Endothelial cell of umbilical vein (primary cell): ENCODE measurements around the gene ABHD5. TPM values are rescaled to one million over a fixed set of nuclear protein-coding genes. Genes with fewer than 3 reads are reported as not detected.

Experiments used
- BruUV-seq: library from RNA; stranded (reverse); fragments of 400-500 nt; replicated peaks from 2 replicates; lab custom pipeline; 2021; lab: Mats Ljungman, UMichigan
- CTCF ChIA-PET: fragments of 300-600, 350-600 bp; sonication (Branson Sonifier 250); formaldehyde crosslinking; loops from one replicate; lab custom pipeline; 2021; ENCODE audit warnings: antibody characterized with exemption, inconsistent platforms; lab: Charles Lee
- POLR2A ChIA-PET: fragments of 300-600, 350-600 bp; sonication (Branson Sonifier 250); formaldehyde crosslinking; loops from one replicate; lab custom pipeline; 2021; ENCODE audit warnings: antibody characterized with exemption, inconsistent platforms; lab: Charles Lee
- DNase-seq: peaks from one replicate; pipeline ENCODE4 v3.0.0-alpha.2; 2011; ENCODE audit warnings: low read depth, low spot score
- FAIRE-seq: peaks from 2 replicates; lab custom pipeline; 2011; peaks lifted over from hg19 to GRCh38; lab: Jason Lieb, UNC
- H2AFZ ChIP-seq: 2 replicates; pipeline ENCODE4 v1.6.0; 2012; ENCODE audit warnings: low read depth, low read length, control low read depth, inconsistent platforms
- H3K27ac ChIP-seq: 2 replicates; pipeline ENCODE4 v1.5.1; 2011; ENCODE audit warnings: low read depth, mild to moderate bottlenecking, control low read depth, low read length, moderate library complexity; ENCODE audit not compliant: insufficient read depth
- H3K27me3 ChIP-seq, 2 experiments: 2 replicates each; pipeline versions ENCODE4 v1.6.0 to v1.6.1; 2011; ENCODE audit warnings: low read length in 2 of 2, mixed read lengths in 1 of 2; ENCODE audit not compliant: control insufficient read depth in 2 of 2, insufficient read depth in 2 of 2
- H3K36me3 ChIP-seq, 2 experiments: 2 replicates in 1 of 2; 3 replicates in 1 of 2; pipeline ENCODE4 v1.5.1; 2011; ENCODE audit warnings: low read length in 2 of 2, mild to moderate bottlenecking in 1 of 2, moderate library complexity in 1 of 2; ENCODE audit not compliant: control insufficient read depth in 2 of 2, insufficient read depth in 2 of 2; ENCODE audit errors: extremely low read depth in 1 of 2
- H3K4me1 ChIP-seq: 3 replicates; pipeline ENCODE4 v1.5.1; 2011; ENCODE audit warnings: mild to moderate bottlenecking, low read length; ENCODE audit not compliant: control insufficient read depth, insufficient read depth; ENCODE audit errors: extremely low read depth
- H3K4me2 ChIP-seq: 2 replicates; pipeline ENCODE4 v1.6.1; 2011; ENCODE audit warnings: low read length, control low read depth, mixed read lengths; ENCODE audit not compliant: insufficient read depth
- H3K4me3 ChIP-seq, 3 experiments: fragments of 200-600 bp in 1 of 3; sonication (generic), shearing (Covaris generic) in 1 of 3; replicated peaks in 1 of 3; 2 replicates each; pipeline ENCODE4 v1.5.1; 2011 to 2016; ENCODE audit warnings: control low read depth in 3 of 3, low read length in 3 of 3, mild to moderate bottlenecking in 2 of 3, inconsistent platforms in 1 of 3, low read depth in 1 of 3, moderate library complexity in 1 of 3; ENCODE audit not compliant: insufficient read depth in 1 of 3
- H3K79me2 ChIP-seq: 2 replicates; pipeline ENCODE4 v1.6.0; 2012; ENCODE audit warnings: low read length, inconsistent platforms; ENCODE audit not compliant: control insufficient read depth, insufficient read depth
- H3K9ac ChIP-seq: replicated peaks from 2 replicates; pipeline ENCODE3; 2011; ENCODE audit warnings: low read length, control low read depth; ENCODE audit not compliant: insufficient read depth; ENCODE audit errors: extremely low read depth
- H3K9me1 ChIP-seq: replicated peaks from 3 replicates; pipeline ENCODE4 v1.6.0; 2011; ENCODE audit warnings: mild to moderate bottlenecking, low read length; ENCODE audit not compliant: control insufficient read depth, insufficient read depth; ENCODE audit errors: extremely low read depth
- H3K9me3 ChIP-seq: replicated peaks from 2 replicates; pipeline ENCODE4 v1.5.1; 2012; ENCODE audit warnings: low read length, inconsistent platforms; ENCODE audit not compliant: control insufficient read depth, insufficient read depth
- H4K20me1 ChIP-seq: replicated peaks from 2 replicates; pipeline ENCODE3; 2011; ENCODE audit warnings: mild to moderate bottlenecking, low read length; ENCODE audit not compliant: control insufficient read depth, insufficient read depth; ENCODE audit errors: extremely low read depth
- FOS ChIP-seq: IDR thresholded peaks from 2 replicates; pipeline ENCODE4 v1.6.1; 2011; ENCODE audit warnings: mild to moderate bottlenecking, low read length, moderate library complexity, borderline replicate concordance; ENCODE audit not compliant: insufficient read depth
- JUN ChIP-seq: IDR thresholded peaks from 2 replicates; pipeline ENCODE4 v1.6.1; 2011; ENCODE audit warnings: borderline replicate concordance, low read depth; ENCODE audit not compliant: insufficient read length, insufficient read depth
- MYC ChIP-seq: IDR thresholded peaks from one replicate; pipeline ENCODE4 v1.6.1; 2011; ENCODE audit warnings: mild to moderate bottlenecking, low read depth, low read length
- dilution Hi-C: fragments of 300-500 bp; cut with MboI; formaldehyde crosslinking; loops from one replicate; pipeline ENCODE4 v1.15.0; 2019; ENCODE audit warnings: low sequenced_read_pairs; ENCODE audit not compliant: extremely low pct_ligation_motif_present
- intact Hi-C: fragments of 100-400 bp; cut with micrococcal nuclease; formaldehyde crosslinking; loops from one replicate; pipeline ENCODE4 v1.10.0; 2022
- polyA plus RNA-seq, 4 experiments: library from polyadenylated mRNA; depleted of rRNA in 3 of 4; stranded (reverse) in 3 of 4; unstranded in 1 of 4; fragments of >200 nt; gene quantifications; 2 replicates each; pipeline versions ENCODE4 v1.2.1 to v1.2.3, GENCODE V29; 2011 to 2012; ENCODE audit warnings: missing spikeins in 1 of 4
- total RNA-seq: library from RNA; stranded (reverse); gene quantifications from 2 replicates; pipeline ENCODE4 v1.2.3, GENCODE V29; 2021
- TF ChIP-seq, protein P1 (sequence below): IDR thresholded peaks from 2 replicates; pipeline ENCODE4 v1.6.1; 2011; ENCODE audit not compliant: insufficient read depth, insufficient read length
- TF ChIP-seq, protein P2 (sequence below), 2 donors: IDR thresholded peaks; 1 replicate in 1 of 2; 2 replicates in 1 of 2; pipeline ENCODE4 v1.5.1; 2011; ENCODE audit warnings: low read length in 2 of 2, mild to moderate bottlenecking in 2 of 2, moderate library complexity in 2 of 2, control low read depth in 1 of 2, inconsistent platforms in 1 of 2, low read depth in 1 of 2; ENCODE audit not compliant: insufficient read depth in 1 of 2; ENCODE audit errors: extremely low read depth in 1 of 2

The ABHD5 gene
- total and polyA plus RNA-seq, 2 donors (not counting 3 experiments of a cell fraction or from before 2014, with no cell fraction given), result 10.0 to 21.2 TPM

DNA sequence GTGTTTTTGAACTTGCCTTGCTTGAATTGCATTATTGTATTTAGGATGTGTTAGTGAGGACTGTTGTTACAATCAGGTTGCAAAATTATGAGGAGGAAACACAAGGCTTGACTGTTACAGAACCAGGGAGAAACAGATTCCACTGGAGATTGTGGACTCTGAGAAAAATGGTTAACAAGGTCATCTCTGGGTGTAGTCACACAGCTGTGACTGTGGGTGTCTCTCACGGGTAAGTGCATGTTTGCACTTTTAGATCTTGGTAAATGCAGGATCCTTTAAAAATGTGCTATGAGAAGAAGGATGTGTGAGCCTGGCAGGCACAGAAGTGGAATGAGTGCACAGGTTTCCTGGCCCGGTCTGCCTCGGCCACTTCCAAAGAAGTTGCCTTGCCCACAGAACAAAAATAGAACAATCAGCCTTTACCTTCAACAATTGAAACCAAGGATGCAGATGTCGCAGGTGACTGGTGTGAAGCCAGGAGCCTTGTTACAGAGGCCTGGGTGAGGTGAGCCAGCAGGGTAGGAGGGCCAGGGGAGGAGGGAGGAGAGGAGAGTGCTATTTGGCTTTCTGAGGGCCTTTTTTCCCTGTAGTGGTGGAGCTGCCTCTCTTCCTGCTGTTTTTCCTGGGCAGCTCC, 68.0 kb downstream of the ABHD5 start:
- Histone ChIP-seq H3K79me2 (no peaks in the 10 kb centered on the region), H3K27me3 (no peaks in the 10 kb centered on the region), H3K4me3 (no peak overlapping the region), H3K4me1 (peaks cover 29% of the 10 kb centered on the region), H3K9me3 (no peaks in the 10 kb centered on the region), H3K9ac (no peak overlapping the region), H3K9me1 (no peaks in the 10 kb centered on the region), H3K4me2 (no peak overlapping the region), H2AFZ (peak overlapping the region; percentile 10), H4K20me1 (no peaks in the 10 kb centered on the region), H3K36me3 (no peaks in the 10 kb centered on the region), H3K27ac (peak overlapping the region; percentile 1)
- intact Hi-C loops, result loop anchor here (1.0 kb wide), 2 partner anchors 67 to 214 kb away; no protein-coding TSS in a partner anchor
- BruUV-seq, result TSS peak; percentile 40
- DNase-seq, result no peak
- FAIRE-seq, result peak; percentile 15
- CTCF ChIA-PET, result interaction anchor here (1.4 to 2.0 kb wide), 6 partner anchors 10 to 214 kb away, joined by 3 to 21 read pairs (median 5); no protein-coding TSS in a partner anchor
- TF ChIP-seq, protein P1, sequence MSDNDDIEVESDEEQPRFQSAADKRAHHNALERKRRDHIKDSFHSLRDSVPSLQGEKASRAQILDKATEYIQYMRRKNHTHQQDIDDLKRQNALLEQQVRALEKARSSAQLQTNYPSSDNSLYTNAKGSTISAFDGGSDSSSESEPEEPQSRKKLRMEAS, result no peak
- TF ChIP-seq MYC, result no peak
- no peak for TF ChIP-seq FOS
- TF ChIP-seq, protein P2, sequence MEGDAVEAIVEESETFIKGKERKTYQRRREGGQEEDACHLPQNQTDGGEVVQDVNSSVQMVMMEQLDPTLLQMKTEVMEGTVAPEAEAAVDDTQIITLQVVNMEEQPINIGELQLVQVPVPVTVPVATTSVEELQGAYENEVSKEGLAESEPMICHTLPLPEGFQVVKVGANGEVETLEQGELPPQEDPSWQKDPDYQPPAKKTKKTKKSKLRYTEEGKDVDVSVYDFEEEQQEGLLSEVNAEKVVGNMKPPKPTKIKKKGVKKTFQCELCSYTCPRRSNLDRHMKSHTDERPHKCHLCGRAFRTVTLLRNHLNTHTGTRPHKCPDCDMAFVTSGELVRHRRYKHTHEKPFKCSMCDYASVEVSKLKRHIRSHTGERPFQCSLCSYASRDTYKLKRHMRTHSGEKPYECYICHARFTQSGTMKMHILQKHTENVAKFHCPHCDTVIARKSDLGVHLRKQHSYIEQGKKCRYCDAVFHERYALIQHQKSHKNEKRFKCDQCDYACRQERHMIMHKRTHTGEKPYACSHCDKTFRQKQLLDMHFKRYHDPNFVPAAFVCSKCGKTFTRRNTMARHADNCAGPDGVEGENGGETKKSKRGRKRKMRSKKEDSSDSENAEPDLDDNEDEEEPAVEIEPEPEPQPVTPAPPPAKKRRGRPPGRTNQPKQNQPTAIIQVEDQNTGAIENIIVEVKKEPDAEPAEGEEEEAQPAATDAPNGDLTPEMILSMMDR (IDR thresholded peaks at IDR 0.05; ENCODE audit: extremely low read depth in 1 of 2, insufficient read depth in 1 of 2, low read depth in 1 of 2, low read length in 2 of 2), result no peak
- TF ChIP-seq JUN, result no peak
- dilution Hi-C loops, result no loop called here
- POLR2A ChIA-PET, result no interaction called here
